H7 (cell line): ENCODE results near the gene KRTAP23-1. TPM values are rescaled to one million over a fixed set of nuclear protein-coding genes. Genes with fewer than 3 reads are reported as not detected.

ENCODE experiments used
- DNase-seq: peaks from one replicate; pipeline ENCODE4 v3.0.0; 2012
- H3K27me3 ChIP-seq: 2 replicates; pipeline ENCODE4 v1.6.0; 2011; ENCODE audit warnings: mild to moderate bottlenecking, low read length; ENCODE audit not compliant: control insufficient read depth, insufficient read depth
- H3K36me3 ChIP-seq: replicated peaks from 2 replicates; pipeline ENCODE4 v1.5.1; 2011; ENCODE audit warnings: low read length; ENCODE audit not compliant: control insufficient read depth, insufficient read depth
- H3K4me3 ChIP-seq: 2 replicates; pipeline ENCODE4 v1.5.1; 2011; ENCODE audit warnings: low read depth, mild to moderate bottlenecking, control low read depth, low read length, moderate library complexity; ENCODE audit not compliant: insufficient read depth
- total RNA-seq: library from RNA; depleted of rRNA; stranded (reverse); fragments of >200 nt; shearing (Covaris generic); gene quantifications from 2 replicates; pipeline ENCODE4 v1.2.3, GENCODE V29; 2014; rRNA removed

Gene KRTAP23-1
- total RNA-seq, result not detected in 2 replicates

GRCh38 chr21:30348506-30348905, at the start of gene KRTAP23-1:
TSS of gene KRTAP23-1 (minus strand) at chr21:30348606. CDS start at chr21:30348606, 0 bp downstream.
- DNase-seq, result no peak
- Histone ChIP-seq H3K27me3 (no peaks in the 10 kb centered on the region), H3K4me3 (no peak within 1 kb of the TSS), H3K36me3 (no peaks in the 10 kb centered on the region)

GRCh38 chr21:30395731-30396130, 47.3 kb upstream of the KRTAP23-1 start, which contains the start of gene KRTAP13-1:
TSS of gene KRTAP13-1 (plus strand) at chr21:30396031. CDS start at chr21:30396087, 56 bp downstream.
- Histone ChIP-seq H3K36me3 (no peaks in the 10 kb centered on the region), H3K27me3 (no peaks in the 10 kb centered on the region), H3K4me3 (no peak within 1 kb of the TSS)
- DNase-seq, result no peak

- no peaks in the 10 kb centered on the region for H3K36me3 ChIP-seq
- DNase-seq, result no peak
- no peaks in the 10 kb centered on the region for H3K27me3 ChIP-seq
- no peak overlapping the region for H3K4me3 ChIP-seq
These were observed 43.2 kb upstream of the KRTAP23-1 start for GRCh38 chr21:30391492-30392025.

GRCh38 chr21:30382201-30382600, 33.8 kb upstream of the KRTAP23-1 start:
- DNase-seq, result no peak
- no peak overlapping the region for H3K4me3 ChIP-seq
- H3K27me3 ChIP-seq, result no peaks in the 10 kb centered on the region
- H3K36me3 ChIP-seq, result no peaks in the 10 kb centered on the region

GRCh38 chr21:30372139-30372770, 23.8 kb upstream of the KRTAP23-1 start, which contains the start of gene KRTAP13-2:
TSS of gene KRTAP13-2 (minus strand) at chr21:30372271. CDS start at chr21:30372213, 58 bp downstream.
- no peak for DNase-seq
- Histone ChIP-seq H3K4me3 (no peak within 1 kb of the TSS), H3K36me3 (no peaks in the 10 kb centered on the region), H3K27me3 (no peaks in the 10 kb centered on the region)

- Histone ChIP-seq H3K36me3 (no peaks in the 10 kb centered on the region), H3K4me3 (no peak overlapping the region), H3K27me3 (no peaks in the 10 kb centered on the region)
- no peak for DNase-seq
These were observed 7.5 kb upstream of the KRTAP23-1 start for GRCh38 chr21:30355906-30356305.

- DNase-seq, result no peak
- Histone ChIP-seq H3K36me3 (no peaks in the 10 kb centered on the region), H3K27me3 (no peaks in the 10 kb centered on the region), H3K4me3 (no peak overlapping the region)
These were observed 6.1 kb upstream of the KRTAP23-1 start for GRCh38 chr21:30354308-30355005.

GRCh38 chr21:30351534-30351933, 3.1 kb upstream of the KRTAP23-1 start:
- Histone ChIP-seq H3K27me3 (no peaks in the 10 kb centered on the region), H3K36me3 (no peaks in the 10 kb centered on the region), H3K4me3 (no peak overlapping the region)
- DNase-seq, result no peak

GRCh38 chr21:30349572-30349971, 1.2 kb upstream of the KRTAP23-1 start:
- Histone ChIP-seq H3K4me3 (no peak overlapping the region), H3K27me3 (no peaks in the 10 kb centered on the region)

GRCh38 chr21:30345014-30345413, 3.4 kb downstream of the KRTAP23-1 start:
- Histone ChIP-seq H3K27me3 (no peaks in the 10 kb centered on the region), H3K4me3 (no peak overlapping the region), H3K36me3 (no peaks in the 10 kb centered on the region)
- DNase-seq, result no peak

More at GRCh38 chr21:30349572-30349971, 1.2 kb upstream of the KRTAP23-1 start:
- DNase-seq, result no peak
- H3K36me3 ChIP-seq, result no peaks in the 10 kb centered on the region

- Histone ChIP-seq H3K4me3 (no peak overlapping the region), H3K27me3 (no peaks in the 10 kb centered on the region)
- DNase-seq, result peak; percentile 22
These were observed 7.5 kb downstream of the KRTAP23-1 start for GRCh38 chr21:30340714-30341573.

GRCh38 chr21:30338717-30339116, 9.7 kb downstream of the KRTAP23-1 start:
- H3K4me3 ChIP-seq, result no peak overlapping the region

More at GRCh38 chr21:30340714-30341573, 7.5 kb downstream of the KRTAP23-1 start:
- no peaks in the 10 kb centered on the region for H3K36me3 ChIP-seq

GRCh38 chr21:30337772-30338171, 10.6 kb downstream of the KRTAP23-1 start:
- Histone ChIP-seq H3K36me3 (no peaks in the 10 kb centered on the region), H3K27me3 (no peaks in the 10 kb centered on the region), H3K4me3 (no peak overlapping the region)
- no peak for DNase-seq

More at GRCh38 chr21:30338717-30339116, 9.7 kb downstream of the KRTAP23-1 start:
- Histone ChIP-seq H3K27me3 (no peaks in the 10 kb centered on the region), H3K36me3 (no peaks in the 10 kb centered on the region)
- no peak for DNase-seq

- no peak for DNase-seq
- Histone ChIP-seq H3K27me3 (no peaks in the 10 kb centered on the region), H3K36me3 (no peaks in the 10 kb centered on the region), H3K4me3 (no peak within 1 kb of the TSS)
These were observed 11.1 kb downstream of the KRTAP23-1 start, which contains the start of gene KRTAP27-1 for GRCh38 chr21:30337276-30337744. TSS of gene KRTAP27-1 (minus strand) at chr21:30337694. CDS start at chr21:30337668, 26 bp downstream.
